ENCODE measurements around the gene PREPL.

DNA sequence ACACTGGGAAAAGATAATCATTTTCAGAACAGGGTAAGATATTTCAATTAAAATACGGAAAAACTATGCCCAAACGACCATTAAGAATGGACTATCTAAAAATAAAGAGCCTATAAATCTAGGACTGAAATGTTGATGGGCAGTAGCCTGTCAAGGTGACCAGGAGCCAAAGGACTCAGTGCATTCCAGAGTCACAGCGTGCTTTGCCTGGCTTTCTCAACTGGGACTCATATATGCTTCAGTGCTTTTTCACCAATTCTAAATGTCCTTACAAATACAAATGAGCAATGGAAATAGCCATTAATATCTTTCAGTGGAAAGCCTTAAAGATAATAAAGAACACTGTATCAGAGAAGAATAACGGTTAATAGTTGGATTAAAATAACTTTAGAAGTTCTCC, 35.4 kb downstream of the PREPL start:
- TF ChIP-seq EZH2 (IDR thresholded peaks at IDR 0.05; ENCODE audit: insufficient read depth, poor library complexity, severe bottlenecking) (no peak), EZH2phosphoT487 (IDR thresholded peaks at IDR 0.05; ENCODE audit: insufficient read depth, low read depth) (no peak)
